ENCODE measurements around the gene PPFIA2.

PPFIA2 gene

GRCh38 chr12:81546811-81547210 is 212.3 kb downstream of the PPFIA2 start:
- DNase-seq (ENCODE audit: low read depth) = no peak

GRCh38 chr12:81543621-81544139 is 215.5 kb downstream of the PPFIA2 start:
- DNase-seq (ENCODE audit: low read depth) = no peak

- no peak for DNase-seq (ENCODE audit: low read depth)
Observed at GRCh38 chr12:81542065-81543010, 216.8 kb downstream of the PPFIA2 start.

GRCh38 chr12:81541121-81541520 is 218.0 kb downstream of the PPFIA2 start:
- DNase-seq (ENCODE audit: low read depth) = no peak

- DNase-seq (ENCODE audit: low read depth) = no peak
Observed at GRCh38 chr12:81539279-81539678, 219.9 kb downstream of the PPFIA2 start.

- DNase-seq (ENCODE audit: low read depth) = no peak
Observed at GRCh38 chr12:81533054-81533453, 226.1 kb downstream of the PPFIA2 start.

- no peak for DNase-seq (ENCODE audit: low read depth)
Observed at GRCh38 chr12:81530352-81530751, 228.8 kb downstream of the PPFIA2 start.

GRCh38 chr12:81520064-81520945 is 238.8 kb downstream of the PPFIA2 start:
- DNase-seq (ENCODE audit: low read depth) = no peak

GRCh38 chr12:81518638-81519037 is 240.5 kb downstream of the PPFIA2 start:
- no peak for DNase-seq (ENCODE audit: low read depth)

- DNase-seq (ENCODE audit: low read depth) = no peak
Observed at GRCh38 chr12:81517296-81517695, 241.9 kb downstream of the PPFIA2 start.

GRCh38 chr12:81502912-81503695 is 256.0 kb downstream of the PPFIA2 start:
- no peak for DNase-seq (ENCODE audit: low read depth)

- no peak for DNase-seq (ENCODE audit: low read depth)
Observed at GRCh38 chr12:81500788-81501187, 258.4 kb downstream of the PPFIA2 start.

GRCh38 chr12:81499809-81500208 is 259.3 kb downstream of the PPFIA2 start:
- DNase-seq (ENCODE audit: low read depth) = no peak

GRCh38 chr12:81492131-81492720 is 266.9 kb downstream of the PPFIA2 start:
- DNase-seq (ENCODE audit: low read depth) = no peak

GRCh38 chr12:81472934-81473333 is 286.2 kb downstream of the PPFIA2 start:
- no peak for DNase-seq (ENCODE audit: low read depth)

- DNase-seq (ENCODE audit: low read depth) = no peak
Observed at GRCh38 chr12:81470923-81471322, 288.2 kb downstream of the PPFIA2 start.

- no peak for DNase-seq (ENCODE audit: low read depth)
Observed at GRCh38 chr12:81468206-81468605, 290.9 kb downstream of the PPFIA2 start.

- DNase-seq (ENCODE audit: low read depth) = no peak
Observed at GRCh38 chr12:81465876-81466275, 293.3 kb downstream of the PPFIA2 start.

GRCh38 chr12:81465191-81465590 is 294.0 kb downstream of the PPFIA2 start:
- DNase-seq (ENCODE audit: low read depth) = no peak

GRCh38 chr12:81461163-81461562 is 298.0 kb downstream of the PPFIA2 start:
- DNase-seq (ENCODE audit: low read depth) = no peak
